ENCODE data around the gene SDF2L1.
"Not testable (repeated sequence)": the region's sequence is repeated elsewhere in the genome, so short reads cannot be mapped to it uniquely, and the experiment has no call there.

The SDF2L1 gene

DNA sequence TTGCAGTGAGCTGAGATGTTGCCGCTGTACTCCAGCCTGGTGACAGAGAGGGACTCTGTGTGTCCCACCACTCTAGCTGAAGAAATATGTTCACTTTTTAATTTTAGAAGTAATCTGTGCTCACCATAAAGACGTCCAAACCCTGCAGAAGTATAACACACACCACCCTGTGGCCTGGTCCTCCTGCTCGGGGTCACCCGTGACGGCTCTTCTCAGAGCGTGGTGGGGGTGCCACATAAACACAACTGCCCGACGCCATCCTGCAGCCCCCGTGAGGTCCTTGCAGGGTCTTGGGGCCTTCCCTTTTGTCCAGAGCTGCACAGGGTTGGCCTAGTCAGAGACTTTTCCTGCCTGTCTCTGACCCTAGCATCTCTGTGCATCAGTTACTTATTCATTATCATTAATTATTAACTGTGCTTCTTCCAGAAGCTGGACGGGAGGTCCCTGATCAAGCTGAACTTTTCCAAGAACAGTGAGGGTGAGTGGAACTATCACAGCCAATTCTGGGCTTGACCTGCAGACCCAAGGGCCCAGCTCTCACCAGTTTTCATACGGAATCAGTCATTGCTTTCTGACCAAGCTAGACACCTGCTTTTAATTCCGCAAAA is 32.6 kb downstream of the SDF2L1 start:
- no peak for FAIRE-seq
- no peak for DNase-seq (ENCODE audit: insufficient read length, low spot score)
- no peak for TF ChIP-seq POLR2A (IDR thresholded peaks at IDR 0.05; ENCODE audit: low read depth, low read length)
- no peak for TF ChIP-seq TAF1 (IDR thresholded peaks at IDR 0.05; ENCODE audit: low read depth, low read length)
- no peak for TF ChIP-seq POLR2AphosphoS5 (IDR thresholded peaks at IDR 0.05; ENCODE audit: low read depth, low read length)
- no peak for TF ChIP-seq POU2F2 (IDR thresholded peaks at IDR 0.05; ENCODE audit: low read depth, low read length)
- TF ChIP-seq SPI1 (IDR thresholded peaks at IDR 0.05; ENCODE audit: low read depth, low read length) = no peak
- TF ChIP-seq PAX5 (IDR thresholded peaks at IDR 0.05; ENCODE audit: insufficient read depth, low read length, severe bottlenecking) = no peak

DNA sequence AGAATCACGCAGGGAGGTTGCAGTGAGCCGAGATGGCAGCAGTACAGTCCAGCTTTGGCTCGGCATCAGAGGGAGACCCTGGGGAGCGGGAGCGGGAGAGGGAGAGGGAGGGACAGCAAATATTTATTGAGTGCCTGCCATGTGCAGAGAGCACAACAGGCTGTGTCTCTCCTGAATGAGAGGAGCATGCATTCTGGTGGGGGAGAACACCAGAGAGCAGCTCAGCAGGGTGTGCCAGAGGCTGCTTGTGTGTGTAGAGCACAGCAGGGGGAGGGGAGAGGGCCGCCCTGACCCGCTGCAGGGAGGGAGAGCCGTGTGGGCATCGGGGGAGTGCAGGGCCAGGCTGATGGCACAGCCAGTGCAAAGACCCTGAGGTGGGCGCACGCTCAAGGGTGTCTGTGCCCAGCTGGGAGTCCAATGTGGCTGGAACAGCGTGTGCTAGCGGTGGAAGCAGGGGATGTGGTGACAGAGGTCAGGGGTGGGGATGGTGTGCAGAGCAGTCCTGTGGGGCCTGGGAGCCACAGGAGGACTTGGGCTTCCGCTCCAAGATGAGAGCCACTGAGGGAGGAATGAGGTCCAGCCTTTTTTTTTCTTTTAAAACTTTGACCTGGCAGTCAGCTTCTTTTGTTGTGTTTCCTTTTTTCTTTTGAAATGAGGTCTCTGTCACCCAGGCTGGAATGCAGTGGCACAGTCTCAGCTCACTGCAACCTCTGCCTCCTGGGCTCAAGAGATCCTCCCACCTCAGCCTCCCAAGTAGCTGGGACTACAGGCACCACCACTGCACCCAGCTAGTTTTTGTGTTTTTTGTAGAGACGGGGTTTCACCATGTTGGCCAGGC is 35.7 kb downstream of the SDF2L1 start:
- FAIRE-seq = no peak
- no peak for TF ChIP-seq SPI1 (IDR thresholded peaks at IDR 0.05; ENCODE audit: low read depth, low read length)
- TF ChIP-seq POLR2AphosphoS5 (IDR thresholded peaks at IDR 0.05; ENCODE audit: low read depth, low read length) = no peak
- TF ChIP-seq PAX5 (IDR thresholded peaks at IDR 0.05; ENCODE audit: insufficient read depth, low read length, severe bottlenecking) = no peak
- TF ChIP-seq POLR2A (IDR thresholded peaks at IDR 0.05; ENCODE audit: low read depth, low read length) = no peak
- TF ChIP-seq TAF1 (IDR thresholded peaks at IDR 0.05; ENCODE audit: low read depth, low read length) = no peak
- TF ChIP-seq POU2F2 (IDR thresholded peaks at IDR 0.05; ENCODE audit: low read depth, low read length) = no peak
- no peak for DNase-seq (ENCODE audit: insufficient read length, low spot score)

DNA sequence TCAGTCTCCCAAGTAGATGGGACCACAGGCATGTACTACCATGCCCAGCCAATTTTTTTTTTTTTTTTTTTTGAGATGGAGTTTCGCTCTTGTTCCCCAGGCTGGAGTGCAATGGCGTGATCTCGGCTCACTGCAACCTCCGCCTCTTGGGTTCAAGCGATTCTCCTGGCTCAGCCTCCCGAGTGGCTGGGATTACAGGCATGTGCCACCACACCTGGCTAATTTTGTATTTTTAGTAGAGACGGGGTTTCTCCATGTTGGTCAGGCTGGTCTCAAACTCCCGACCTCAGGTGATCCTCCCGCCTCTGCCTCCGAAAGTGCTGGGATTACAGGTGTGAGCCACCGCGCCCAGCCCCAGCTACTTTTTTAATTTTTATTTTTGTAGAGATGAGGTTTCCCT is 36.7 kb downstream of the SDF2L1 start:
- not testable (repeated sequence) for DNase-seq (ENCODE audit: insufficient read length, low spot score); FAIRE-seq

DNA sequence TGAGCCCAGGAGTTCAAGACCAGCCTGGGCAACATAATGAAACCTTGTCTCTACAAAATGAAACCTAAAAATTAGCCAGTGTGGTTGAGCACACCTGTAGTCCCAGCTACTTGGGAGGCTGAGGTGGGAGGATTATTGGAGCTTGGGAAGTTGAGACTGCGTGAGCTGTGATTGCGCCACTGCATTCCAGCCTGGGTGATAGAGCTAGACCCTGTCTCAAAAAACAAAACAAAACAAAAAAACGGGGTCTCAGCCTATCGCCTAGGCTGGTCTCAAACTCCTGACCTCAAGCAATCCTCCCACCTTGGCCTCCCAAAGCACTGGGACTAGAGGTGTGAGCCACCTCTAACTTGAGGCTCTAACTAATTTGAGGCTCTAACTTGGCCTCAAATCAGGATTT is 37.3 kb downstream of the SDF2L1 start:
- DNase-seq (ENCODE audit: insufficient read length, low spot score) (no peak), FAIRE-seq (no peak)
- TF ChIP-seq TAF1 (IDR thresholded peaks at IDR 0.05; ENCODE audit: low read depth, low read length) (no peak), POLR2AphosphoS5 (IDR thresholded peaks at IDR 0.05; ENCODE audit: low read depth, low read length) (no peak), SPI1 (IDR thresholded peaks at IDR 0.05; ENCODE audit: low read depth, low read length) (no peak), POU2F2 (IDR thresholded peaks at IDR 0.05; ENCODE audit: low read depth, low read length) (no peak), POLR2A (IDR thresholded peaks at IDR 0.05; ENCODE audit: low read depth, low read length) (no peak), PAX5 (IDR thresholded peaks at IDR 0.05; ENCODE audit: insufficient read depth, low read length, severe bottlenecking) (no peak)

DNA sequence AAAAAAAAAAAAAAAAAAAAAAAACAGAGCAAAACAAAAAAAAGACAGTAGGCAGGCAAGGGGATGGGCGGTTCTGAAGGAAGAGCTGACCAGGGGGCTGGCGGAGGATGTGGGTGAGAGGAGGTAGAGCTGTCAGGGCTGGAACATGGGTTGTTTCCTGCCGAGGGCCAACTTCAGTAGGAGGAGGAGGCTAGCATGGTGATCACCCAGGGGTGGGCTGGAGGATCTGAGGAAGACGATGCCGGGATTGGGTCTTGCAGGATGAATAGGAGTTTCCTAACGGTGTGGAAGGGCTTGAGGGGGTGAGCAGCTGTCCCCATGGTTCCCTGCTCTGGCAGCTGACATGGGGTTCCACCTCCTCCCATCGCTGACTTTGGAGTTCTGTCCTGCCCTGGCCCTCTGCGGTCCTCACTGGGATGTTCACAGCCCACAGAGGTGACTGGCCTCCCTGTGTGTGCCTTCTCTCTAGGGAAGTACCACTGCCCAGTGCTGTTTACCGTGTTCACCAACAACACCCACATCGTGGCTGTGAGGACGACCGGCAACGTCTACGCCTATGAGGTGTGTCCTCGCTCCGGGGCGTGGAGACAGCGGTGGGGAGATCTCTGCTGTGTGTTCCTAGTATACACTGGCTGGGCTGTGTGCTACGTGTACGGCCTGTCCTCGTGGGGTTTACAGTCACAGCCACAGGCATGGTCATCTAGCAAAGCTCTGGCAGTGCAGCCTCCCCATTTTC is 38.9 kb downstream of the SDF2L1 start:
- FAIRE-seq (no peak), DNase-seq (ENCODE audit: insufficient read length, low spot score) (no peak)
- TF ChIP-seq POLR2AphosphoS5 (IDR thresholded peaks at IDR 0.05; ENCODE audit: low read depth, low read length) = no peak
- TF ChIP-seq SPI1 (IDR thresholded peaks at IDR 0.05; ENCODE audit: low read depth, low read length) = no peak
- no peak for TF ChIP-seq TAF1 (IDR thresholded peaks at IDR 0.05; ENCODE audit: low read depth, low read length)
- no peak for TF ChIP-seq POU2F2 (IDR thresholded peaks at IDR 0.05; ENCODE audit: low read depth, low read length)
- no peak for TF ChIP-seq POLR2A (IDR thresholded peaks at IDR 0.05; ENCODE audit: low read depth, low read length)
- TF ChIP-seq PAX5 (IDR thresholded peaks at IDR 0.05; ENCODE audit: insufficient read depth, low read length, severe bottlenecking) = no peak

DNA sequence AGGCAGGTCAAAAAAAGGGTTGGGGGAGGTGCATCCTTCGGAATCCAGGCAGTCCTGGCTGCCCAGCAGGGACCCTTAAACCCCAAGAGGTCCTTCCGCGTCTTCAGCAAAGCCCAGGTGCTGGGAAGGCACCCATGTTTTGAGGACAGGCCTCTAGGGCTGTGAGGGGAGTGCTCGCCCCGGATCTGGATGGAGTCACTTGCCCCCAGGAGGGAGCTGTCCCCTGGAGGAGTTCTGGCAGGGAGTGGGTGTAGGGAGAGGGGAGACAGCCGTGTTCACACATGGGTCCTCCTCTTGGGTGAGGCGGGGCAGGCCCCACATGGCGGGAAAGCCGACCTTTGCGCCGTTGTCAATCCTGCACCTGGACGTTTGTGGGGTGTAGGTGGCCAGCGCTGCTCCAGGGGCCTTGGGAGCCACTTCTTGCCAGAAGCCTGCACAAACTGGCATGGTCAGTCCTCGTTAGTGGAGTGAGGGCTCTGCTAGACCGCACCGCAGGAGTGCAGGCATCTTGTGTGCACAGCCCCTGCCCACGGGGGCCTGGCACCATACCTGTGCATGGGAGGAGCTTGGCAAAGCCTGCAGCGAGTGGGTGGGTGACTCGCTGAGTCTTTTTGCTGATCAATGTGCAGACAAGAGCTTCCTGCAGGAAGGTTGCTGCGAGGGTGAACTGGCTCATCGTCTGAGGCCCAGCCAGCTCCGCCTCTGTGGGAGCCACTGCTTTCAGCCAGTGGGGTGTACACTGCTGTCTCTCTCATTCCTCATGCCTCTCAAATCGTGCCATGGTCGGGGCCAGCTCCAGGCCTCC is 39.7 kb downstream of the SDF2L1 start:
- DNase-seq (ENCODE audit: insufficient read length, low spot score) (no peak), FAIRE-seq (no peak)
- TF ChIP-seq POLR2AphosphoS5 (IDR thresholded peaks at IDR 0.05; ENCODE audit: low read depth, low read length) (no peak), POLR2A (IDR thresholded peaks at IDR 0.05; ENCODE audit: low read depth, low read length) (no peak), TAF1 (IDR thresholded peaks at IDR 0.05; ENCODE audit: low read depth, low read length) (no peak), PAX5 (IDR thresholded peaks at IDR 0.05; ENCODE audit: insufficient read depth, low read length, severe bottlenecking) (no peak), SPI1 (IDR thresholded peaks at IDR 0.05; ENCODE audit: low read depth, low read length) (no peak), POU2F2 (IDR thresholded peaks at IDR 0.05; ENCODE audit: low read depth, low read length) (no peak)

DNA sequence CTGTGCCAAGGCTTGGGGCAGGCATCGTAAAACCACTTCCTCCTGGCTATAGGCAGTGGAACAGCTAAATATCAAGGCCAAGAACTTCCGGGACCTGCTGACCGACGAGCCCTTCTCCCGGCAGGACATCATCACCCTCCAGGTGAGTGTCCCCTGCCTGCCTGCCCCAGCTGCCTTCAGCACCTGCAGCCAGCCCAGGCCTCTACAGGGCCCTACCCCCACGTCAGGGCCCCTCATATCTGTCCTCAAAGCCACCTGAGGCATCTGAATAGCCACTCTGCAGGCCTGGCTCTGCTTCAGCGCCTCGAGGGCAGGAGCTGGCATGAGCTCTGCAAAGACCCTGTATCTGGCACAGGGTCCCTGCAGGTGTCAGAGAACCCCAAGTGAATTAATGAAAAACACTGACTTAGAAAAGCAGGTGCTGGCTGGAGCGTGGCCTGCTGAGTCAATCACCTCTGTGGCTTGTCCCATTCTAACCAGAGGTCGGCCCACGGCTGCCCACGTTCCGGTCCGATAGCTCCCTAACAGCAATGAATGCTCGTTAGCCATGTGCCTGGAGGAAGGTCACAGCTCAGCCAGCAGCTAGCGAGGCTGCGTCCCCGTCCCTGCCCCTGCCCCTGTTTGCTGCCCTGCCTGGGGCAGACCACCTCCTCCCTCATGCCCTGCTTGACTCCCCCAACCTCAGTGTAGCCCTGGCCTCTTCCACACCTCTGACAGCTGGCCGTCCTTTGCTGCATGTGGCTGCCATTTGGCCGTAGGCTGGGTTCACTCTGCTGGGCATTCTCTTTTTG is 40.5 kb downstream of the SDF2L1 start:
- DNase-seq (ENCODE audit: insufficient read length, low spot score) (no peak), FAIRE-seq (no peak)
- TF ChIP-seq POLR2AphosphoS5 (IDR thresholded peaks at IDR 0.05; ENCODE audit: low read depth, low read length) (no peak), POLR2A (IDR thresholded peaks at IDR 0.05; ENCODE audit: low read depth, low read length) (no peak), SPI1 (IDR thresholded peaks at IDR 0.05; ENCODE audit: low read depth, low read length) (no peak), POU2F2 (IDR thresholded peaks at IDR 0.05; ENCODE audit: low read depth, low read length) (no peak), PAX5 (IDR thresholded peaks at IDR 0.05; ENCODE audit: insufficient read depth, low read length, severe bottlenecking) (no peak), TAF1 (IDR thresholded peaks at IDR 0.05; ENCODE audit: low read depth, low read length) (no peak)

DNA sequence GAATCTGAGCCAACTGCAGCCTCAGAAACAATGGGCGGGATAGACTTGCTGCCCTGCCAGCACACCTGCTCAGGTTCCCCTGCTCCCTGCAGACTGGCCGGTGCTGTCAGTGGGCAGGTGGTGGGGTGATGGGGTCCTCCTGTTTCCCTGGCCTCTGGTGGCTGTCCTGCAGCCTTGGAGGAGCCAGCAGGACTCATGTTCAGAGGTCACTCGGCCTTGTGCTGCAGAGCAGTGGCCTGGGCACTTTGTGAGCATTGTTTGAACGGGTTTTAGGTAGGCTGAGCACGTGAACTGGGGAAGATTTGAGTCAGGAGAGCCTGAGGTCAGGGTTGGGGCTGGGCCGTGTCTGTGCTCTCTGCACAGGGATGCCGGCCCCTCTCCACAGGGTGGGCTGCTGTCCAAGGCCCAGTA is 41.3 kb downstream of the SDF2L1 start:
- DNase-seq (ENCODE audit: insufficient read length, low spot score) (no peak), FAIRE-seq (no peak)
- no peak for TF ChIP-seq POU2F2 (IDR thresholded peaks at IDR 0.05; ENCODE audit: low read depth, low read length)
- no peak for TF ChIP-seq TAF1 (IDR thresholded peaks at IDR 0.05; ENCODE audit: low read depth, low read length)
- TF ChIP-seq POLR2A (IDR thresholded peaks at IDR 0.05; ENCODE audit: low read depth, low read length) = no peak
- no peak for TF ChIP-seq POLR2AphosphoS5 (IDR thresholded peaks at IDR 0.05; ENCODE audit: low read depth, low read length)
- no peak for TF ChIP-seq PAX5 (IDR thresholded peaks at IDR 0.05; ENCODE audit: insufficient read depth, low read length, severe bottlenecking)
- no peak for TF ChIP-seq SPI1 (IDR thresholded peaks at IDR 0.05; ENCODE audit: low read depth, low read length)

All from GM12891 (cell line).